ENCODE measurements around the gene PDE4D. TPM values are rescaled to one million over a fixed set of nuclear protein-coding genes. Genes with fewer than 3 reads are reported as not detected.

Gene PDE4D
- total and polyA plus RNA-seq, 2 of the 4 experiments (the other 2 are of a cell fraction) = 1.4 to 7.9 TPM

DNA sequence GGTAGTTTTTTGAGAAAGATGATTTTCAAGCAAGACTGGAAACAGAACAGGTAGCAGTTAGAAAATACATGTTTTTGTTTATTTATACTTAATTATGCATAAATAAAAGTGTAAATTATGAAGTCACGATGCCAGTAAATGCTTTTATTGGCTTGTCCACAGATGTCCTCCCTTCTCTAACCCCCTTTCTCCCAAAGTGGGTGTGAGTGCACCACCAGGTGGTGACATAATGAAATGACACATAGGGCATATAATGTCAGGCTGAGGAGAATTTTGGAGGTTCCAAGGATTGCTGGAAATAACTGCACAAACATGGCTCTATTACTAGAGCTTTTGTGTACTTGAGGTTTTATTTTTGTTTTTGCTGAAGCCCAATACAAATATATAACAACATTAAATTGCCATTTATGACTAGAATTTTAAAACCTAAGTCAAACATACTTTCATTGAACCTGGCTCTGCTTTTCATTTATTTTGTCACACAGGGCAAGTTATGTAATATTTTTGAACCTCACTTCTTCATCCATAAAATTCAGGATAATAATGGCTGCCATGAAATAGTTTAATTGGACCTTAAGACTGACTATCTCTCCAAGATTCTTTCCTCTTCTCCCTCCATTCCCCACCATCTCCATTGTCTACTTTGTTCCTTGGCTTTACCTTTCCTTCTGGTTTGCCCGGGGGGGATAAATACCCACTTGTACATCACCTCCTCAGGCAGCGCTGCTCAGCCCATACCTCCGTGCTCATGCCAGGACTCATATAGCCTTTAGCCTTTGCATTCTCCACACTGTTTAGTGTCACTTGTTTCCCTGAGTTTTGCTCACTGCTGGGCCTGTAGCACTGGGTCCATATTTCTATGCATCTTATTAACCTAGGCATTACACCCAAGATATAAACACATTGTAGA, 168.8 kb downstream of the PDE4D start:
- no TSS peak for BruUV-seq (replicated peaks)
- Histone ChIP-seq H3K79me1 (ENCODE audit: low read depth in 1 of 2, low read length in 2 of 2) (no peaks in the 10 kb centered on the region), H3K4me1 (ENCODE audit: control insufficient read depth, insufficient read depth, low read length) (no peaks in the 10 kb centered on the region), H3K9me3 (ENCODE audit: control insufficient read depth, insufficient read depth, low read length) (no peaks in the 10 kb centered on the region), H3K23ac (ENCODE audit: low read depth, low read length) (no peak overlapping the region), H4K91ac (ENCODE audit: insufficient read depth, low read depth, low read length) (no peak overlapping the region), H3K9me1 (ENCODE audit: insufficient read depth, low read length) (no peaks in the 10 kb centered on the region), H3K9ac (ENCODE audit: low read depth, low read length) (no peak overlapping the region), H3K27me3 (ENCODE audit: control insufficient read depth, insufficient read depth, low read length) (no peaks in the 10 kb centered on the region), H2AFZ (replicated peaks; ENCODE audit: low read length, poor library complexity) (no peak overlapping the region), H2AK5ac (ENCODE audit: low read depth, low read length) (no peak overlapping the region), H3K4me2 (ENCODE audit: low read depth, low read length) (no peak overlapping the region), H3K27ac (ENCODE audit: insufficient read depth, low read length) (peak overlapping the region; percentile 52), H3K14ac (replicated peaks; ENCODE audit: low read depth, low read length) (no peak overlapping the region), H2AK9ac (replicated peaks; ENCODE audit: low read depth, low read length, poor library complexity) (no peak overlapping the region), H3K36me3 (ENCODE audit: control insufficient read depth, insufficient read depth, low read length) (no peaks in the 10 kb centered on the region), H2BK20ac (ENCODE audit: low read depth, low read length) (no peak overlapping the region), H4K5ac (ENCODE audit: low read depth, low read length) (no peak overlapping the region), H2BK5ac (ENCODE audit: low read depth, low read length, poor library complexity, severe bottlenecking) (no peak overlapping the region), H4K8ac (ENCODE audit: low read depth in 2 of 2, low read length in 2 of 2) (no peak overlapping the region), H3K4me3 (ENCODE audit: insufficient read depth, low read depth, low read length) (no peak overlapping the region), H3K18ac (ENCODE audit: low read depth, low read length) (no peak overlapping the region), H4K20me1 (ENCODE audit: insufficient read depth, low read length) (no peaks in the 10 kb centered on the region), H3K4ac (ENCODE audit: low read depth, low read length) (no peak overlapping the region), H3K56ac (ENCODE audit: extremely low read depth, insufficient read depth, low read length) (no peak overlapping the region), H2BK15ac (ENCODE audit: low read depth, low read length) (no peak overlapping the region), H2BK120ac (ENCODE audit: low read depth, low read length) (no peak overlapping the region)
- ChIA-PET CTCF (interaction anchor here (0.7 to 1.6 kb wide), 2 partner anchors 16 to 51 kb away, joined by 3 read pairs; no protein-coding TSS in a partner anchor), POLR2A (ENCODE audit: unreplicated experiment) (interaction anchor here (1.0 kb wide), 1 partner anchor 25 kb away, joined by 17 read pairs; no protein-coding TSS in a partner anchor)
- ATAC-seq (ENCODE audit: low read depth) (peak; percentile 89), DNase-seq (peak; percentile 36)
- no CpG with 5 or more reads among the region's 4 CpGs for WGBS, 2 experiments (ENCODE audit: extremely low coverage in 2 of 2, insufficient read length in 1 of 2)
- intact Hi-C loops (cut with micrococcal nuclease) = loop anchor here (1.0 to 5.0 kb wide), 4 partner anchors 52 to 537 kb away; no protein-coding TSS in a partner anchor
- dilution Hi-C loops (cut with HindIII; ENCODE audit: low sequenced_read_pairs, unreplicated experiment) = no loop called here
- in situ Hi-C loops (cut with MboI; ENCODE audit: low sequenced_read_pairs) = no loop called here
- TF ChIP-seq POLR2A (IDR thresholded peaks at IDR 0.05; ENCODE audit: low read depth, low read length) = no peak
- TF ChIP-seq, protein P1, sequence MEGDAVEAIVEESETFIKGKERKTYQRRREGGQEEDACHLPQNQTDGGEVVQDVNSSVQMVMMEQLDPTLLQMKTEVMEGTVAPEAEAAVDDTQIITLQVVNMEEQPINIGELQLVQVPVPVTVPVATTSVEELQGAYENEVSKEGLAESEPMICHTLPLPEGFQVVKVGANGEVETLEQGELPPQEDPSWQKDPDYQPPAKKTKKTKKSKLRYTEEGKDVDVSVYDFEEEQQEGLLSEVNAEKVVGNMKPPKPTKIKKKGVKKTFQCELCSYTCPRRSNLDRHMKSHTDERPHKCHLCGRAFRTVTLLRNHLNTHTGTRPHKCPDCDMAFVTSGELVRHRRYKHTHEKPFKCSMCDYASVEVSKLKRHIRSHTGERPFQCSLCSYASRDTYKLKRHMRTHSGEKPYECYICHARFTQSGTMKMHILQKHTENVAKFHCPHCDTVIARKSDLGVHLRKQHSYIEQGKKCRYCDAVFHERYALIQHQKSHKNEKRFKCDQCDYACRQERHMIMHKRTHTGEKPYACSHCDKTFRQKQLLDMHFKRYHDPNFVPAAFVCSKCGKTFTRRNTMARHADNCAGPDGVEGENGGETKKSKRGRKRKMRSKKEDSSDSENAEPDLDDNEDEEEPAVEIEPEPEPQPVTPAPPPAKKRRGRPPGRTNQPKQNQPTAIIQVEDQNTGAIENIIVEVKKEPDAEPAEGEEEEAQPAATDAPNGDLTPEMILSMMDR (conservative IDR thresholded peaks at IDR 0.05; ENCODE audit: low read depth, low read length) = peak; percentile 52
- TF ChIP-seq RAD21 (IDR thresholded peaks at IDR 0.05; ENCODE audit: low read length) = peak; percentile 49
- TF ChIP-seq BHLHE40 (IDR thresholded peaks at IDR 0.05; ENCODE audit: low read depth, low read length) = no peak
- no peak for TF ChIP-seq MAFK (IDR thresholded peaks at IDR 0.05; ENCODE audit: low read depth, low read length)
- TF ChIP-seq CEBPB (IDR thresholded peaks at IDR 0.05; ENCODE audit: low read depth, low read length) = no peak
- TF ChIP-seq SMC3 (IDR thresholded peaks at IDR 0.05; ENCODE audit: low read depth, low read length) = peak; percentile 40
- TF ChIP-seq RCOR1 (IDR thresholded peaks at IDR 0.05; ENCODE audit: insufficient replicate concordance, low read length) = no peak
- 0 out of 2 replicates have a peak, but pooled peaks have one; percentile 34 for TF ChIP-seq MAZ (IDR thresholded peaks at IDR 0.05; ENCODE audit: borderline replicate concordance, low read depth, low read length)
- TF ChIP-seq MXI1 (IDR thresholded peaks at IDR 0.05; ENCODE audit: borderline replicate concordance, low read depth, low read length) = no peak
- TF ChIP-seq, protein P2, sequence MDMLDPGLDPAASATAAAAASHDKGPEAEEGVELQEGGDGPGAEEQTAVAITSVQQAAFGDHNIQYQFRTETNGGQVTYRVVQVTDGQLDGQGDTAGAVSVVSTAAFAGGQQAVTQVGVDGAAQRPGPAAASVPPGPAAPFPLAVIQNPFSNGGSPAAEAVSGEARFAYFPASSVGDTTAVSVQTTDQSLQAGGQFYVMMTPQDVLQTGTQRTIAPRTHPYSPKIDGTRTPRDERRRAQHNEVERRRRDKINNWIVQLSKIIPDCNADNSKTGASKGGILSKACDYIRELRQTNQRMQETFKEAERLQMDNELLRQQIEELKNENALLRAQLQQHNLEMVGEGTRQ (IDR thresholded peaks at IDR 0.05; ENCODE audit: low read depth, low read length) = no peak
- TF ChIP-seq NFE2L2 (IDR thresholded peaks at IDR 0.05; ENCODE audit: low read depth, low read length) = no peak
- no peak for TF ChIP-seq RFX5 (IDR thresholded peaks at IDR 0.05; ENCODE audit: low read depth, low read length)
- no peak for TF ChIP-seq CHD1 (IDR thresholded peaks at IDR 0.05; ENCODE audit: low read depth, low read length)

Data from IMR-90 (cell line).